Measurements from ENCODE around the gene PRR20G.
"Not testable (repeated sequence)": the region's sequence is repeated elsewhere in the genome, so short reads cannot be mapped to it uniquely, and the experiment has no call there.

The PRR20G gene

GRCh38 chr3:127296959-127297358, 9.1 kb upstream of the PRR20G start:
- DNase-seq = no peak

DNA sequence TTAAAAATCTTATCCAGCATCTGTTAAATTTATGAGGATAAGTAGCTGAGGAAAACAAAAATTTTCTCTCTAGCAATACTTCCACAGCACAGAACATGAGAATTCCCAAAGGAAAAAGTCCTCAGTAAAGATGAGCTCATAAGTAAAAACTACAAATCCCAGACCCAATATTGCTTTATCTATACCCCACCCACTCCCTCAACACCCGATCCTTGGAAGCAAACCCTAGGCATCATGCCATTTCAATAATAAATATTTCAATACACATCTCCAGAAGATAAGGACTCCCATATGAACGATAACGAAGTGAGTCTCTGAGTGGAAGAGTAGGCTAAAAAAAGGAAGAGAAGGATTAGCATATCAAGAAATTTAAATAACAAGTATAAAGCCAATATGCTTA, 8.3 kb upstream of the PRR20G start:
- DNase-seq = no peak

GRCh38 chr3:127293650-127294049, 5.8 kb upstream of the PRR20G start:
- DNase-seq = not testable (repeated sequence)

GRCh38 chr3:127291611-127292010, 3.8 kb upstream of the PRR20G start:
- DNase-seq = no peak

GRCh38 chr3:127291114-127291513, 3.3 kb upstream of the PRR20G start:
- no peak for DNase-seq

DNA sequence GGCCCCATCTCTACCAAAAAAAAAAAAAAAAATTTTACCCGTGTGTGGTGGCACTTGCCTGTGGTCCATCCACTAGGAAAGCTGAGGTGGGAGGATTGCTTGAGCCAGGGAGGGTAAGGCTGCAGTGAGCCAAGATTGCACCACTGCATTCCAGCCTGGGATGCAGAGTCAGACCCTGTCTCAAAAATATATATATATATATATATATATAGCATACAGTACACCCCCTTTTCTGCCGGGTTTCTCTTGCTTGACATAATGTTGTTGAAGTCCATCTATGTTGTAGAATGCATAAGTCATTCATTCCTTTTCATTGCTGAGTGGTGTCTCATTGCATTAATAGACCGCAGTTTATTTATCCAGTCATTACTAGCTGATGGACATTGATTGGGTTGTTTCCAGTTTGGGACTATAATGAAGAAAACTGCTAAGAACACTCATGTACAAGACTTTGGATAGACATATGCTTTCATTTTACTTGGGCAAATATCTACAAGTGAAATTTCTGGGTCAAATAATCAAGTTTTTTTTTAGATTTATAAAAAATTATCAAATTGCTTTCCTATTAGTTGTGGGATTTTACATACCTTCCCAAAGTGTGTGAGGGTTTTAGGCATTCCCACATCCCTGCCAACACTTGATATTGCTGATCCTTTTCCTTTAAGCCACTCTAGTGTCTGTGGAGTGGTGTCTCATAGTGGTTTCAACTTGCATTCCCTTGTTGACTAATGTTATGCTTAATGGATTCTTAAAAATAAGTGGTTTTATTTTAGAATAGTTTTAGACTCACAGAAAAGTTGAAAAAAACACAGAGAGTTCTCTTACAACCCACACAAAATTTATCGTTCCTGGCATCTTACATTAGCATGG, 2.1 kb upstream of the PRR20G start:
- no peak for DNase-seq

- DNase-seq = no peak
Measured at GRCh38 chr3:127288921-127289705, 1.3 kb upstream of the PRR20G start.

- DNase-seq = no peak
Measured at GRCh38 chr3:127288343-127288742, 497 bp upstream of the PRR20G start.

- DNase-seq = no peak
Measured at GRCh38 chr3:127286571-127287140, 1.2 kb downstream of the PRR20G start.

- DNase-seq = no peak
Measured at GRCh38 chr3:127284258-127284657, 3.6 kb downstream of the PRR20G start.

DNA sequence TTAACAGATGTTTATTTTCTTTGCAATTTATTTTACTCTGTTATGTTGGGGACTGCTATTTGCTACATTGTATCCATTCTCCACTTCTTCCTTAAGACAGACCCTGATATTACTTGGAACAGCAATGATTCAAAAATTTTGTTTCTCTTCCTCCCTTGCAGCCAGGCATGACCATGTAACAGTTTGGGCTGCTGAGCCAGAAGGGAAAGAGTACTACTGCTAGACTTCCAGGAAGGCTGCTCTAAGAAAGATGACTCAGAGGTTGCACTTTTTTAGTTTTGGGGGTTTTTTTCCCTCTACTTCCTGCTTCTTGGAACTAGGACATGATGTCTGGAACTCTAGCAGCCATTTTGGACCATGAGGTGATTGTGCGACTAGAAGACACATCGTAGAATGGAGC, 10.3 kb downstream of the PRR20G start:
- no peak for DNase-seq

- DNase-seq = no peak
Measured at GRCh38 chr3:127276995-127277394, 10.9 kb downstream of the PRR20G start.

- DNase-seq = no peak
Measured at GRCh38 chr3:127276396-127276795, 11.4 kb downstream of the PRR20G start.

DNA sequence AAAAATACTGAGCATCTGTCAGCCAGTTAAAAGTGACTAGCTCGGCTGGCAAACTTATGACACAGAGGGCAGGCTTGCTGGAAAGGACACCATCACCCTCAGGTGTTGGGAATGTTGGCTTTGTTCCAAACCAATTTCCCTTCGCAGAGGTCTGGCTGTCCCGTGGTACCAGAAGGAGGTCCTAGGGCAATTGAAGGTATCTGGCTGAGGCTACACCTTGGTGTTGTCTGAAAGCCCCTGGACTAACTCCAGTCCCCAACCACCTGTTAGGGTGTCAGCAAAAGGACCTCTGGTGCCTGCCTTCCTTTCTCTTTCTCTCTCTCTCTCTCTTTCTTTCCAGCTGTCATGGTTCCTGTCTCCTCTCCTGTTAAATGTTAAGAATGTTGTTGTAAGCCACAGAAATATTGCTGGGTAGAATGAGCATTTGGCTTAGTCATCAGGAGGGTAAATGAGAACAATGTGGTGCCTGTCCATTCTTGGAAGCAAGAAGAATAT, 12.5 kb downstream of the PRR20G start:
- no peak for DNase-seq

DNA sequence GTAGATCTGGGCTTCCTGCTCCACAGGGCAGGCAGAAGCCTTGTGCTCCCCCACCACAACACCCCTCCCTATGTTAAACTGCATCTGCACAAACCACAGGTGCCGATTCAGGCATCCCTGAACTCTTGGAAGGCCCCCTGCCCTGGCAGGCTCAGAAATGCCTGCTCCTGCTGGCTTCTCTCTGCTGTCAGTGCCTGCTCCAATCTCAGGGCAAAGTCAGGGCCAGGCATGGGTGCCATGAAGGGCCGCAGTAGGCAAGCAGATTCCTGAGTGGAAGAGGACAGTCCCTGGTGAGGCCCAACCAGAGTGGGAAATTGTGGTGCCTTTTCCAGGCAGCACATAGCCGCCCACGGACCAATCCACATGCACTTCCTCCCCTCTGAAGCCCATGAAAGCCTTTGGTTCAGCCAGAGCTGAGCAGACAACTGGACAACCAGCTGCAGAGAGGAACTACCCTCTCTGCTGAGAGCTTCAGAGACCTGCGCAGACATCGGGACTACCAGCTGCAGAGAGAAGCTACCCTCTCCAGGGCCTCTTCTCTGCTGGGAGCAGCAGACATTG, 13.6 kb downstream of the PRR20G start:
- DNase-seq = no peak

DNA sequence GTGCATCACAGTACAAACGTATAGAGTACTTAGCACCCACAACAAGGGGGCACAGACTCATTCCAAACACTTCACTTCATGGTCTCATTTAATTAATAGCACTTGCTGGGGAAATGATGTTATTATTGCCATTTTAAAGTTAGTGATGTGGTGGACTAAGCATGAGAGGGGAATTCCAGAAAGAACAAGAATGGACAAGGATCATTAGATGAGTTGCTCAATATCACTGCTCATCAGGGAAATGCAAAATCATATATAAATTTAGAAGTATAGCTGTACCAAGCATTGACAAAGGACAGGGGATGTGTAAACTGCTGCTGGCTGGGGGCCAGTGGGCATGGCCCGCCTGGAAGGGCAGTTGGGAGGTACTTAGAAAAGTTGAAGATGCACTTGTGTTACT, 14.6 kb downstream of the PRR20G start:
- DNase-seq = no peak

DNA sequence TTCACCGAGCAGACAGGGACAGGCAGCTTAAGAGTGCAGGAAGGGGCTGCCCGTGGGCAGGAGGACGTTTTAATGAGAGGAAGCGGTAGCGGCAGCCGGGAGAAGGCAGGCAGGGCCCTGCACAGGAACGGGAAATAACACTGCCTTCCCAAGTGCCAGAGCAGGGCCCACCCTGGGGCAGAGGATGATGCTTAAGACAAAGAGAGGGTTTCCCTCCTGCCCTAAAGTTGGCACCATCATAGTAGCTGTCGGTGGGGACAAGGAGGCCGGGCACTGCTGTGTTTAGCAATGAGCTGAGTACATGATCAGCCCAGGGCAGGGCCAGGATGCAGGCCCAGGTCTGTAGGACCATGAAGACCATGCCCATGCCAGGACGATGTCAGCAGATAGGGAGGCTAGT, 21.7 kb downstream of the PRR20G start:
- no peak for DNase-seq

DNA sequence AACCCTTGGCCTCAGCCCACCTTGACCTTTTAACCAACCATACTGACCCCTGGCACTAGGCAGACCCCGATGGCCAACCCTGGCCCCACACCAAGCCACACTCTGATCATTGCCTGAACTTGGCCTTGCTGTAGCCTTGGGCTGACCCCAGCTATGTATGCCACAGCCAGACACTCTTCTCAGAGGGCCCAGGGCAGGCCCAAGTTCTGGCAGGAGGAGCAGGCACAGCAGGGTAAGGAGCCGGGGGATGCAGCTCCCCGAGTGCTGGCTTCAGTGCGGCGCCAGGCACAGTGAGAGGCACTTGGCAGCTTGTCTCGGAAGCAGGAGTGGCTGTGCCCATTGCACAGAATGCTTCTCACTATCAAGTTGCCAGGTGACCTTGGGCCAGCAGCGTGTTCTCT, 22.3 kb downstream of the PRR20G start:
- no peak for DNase-seq

DNA sequence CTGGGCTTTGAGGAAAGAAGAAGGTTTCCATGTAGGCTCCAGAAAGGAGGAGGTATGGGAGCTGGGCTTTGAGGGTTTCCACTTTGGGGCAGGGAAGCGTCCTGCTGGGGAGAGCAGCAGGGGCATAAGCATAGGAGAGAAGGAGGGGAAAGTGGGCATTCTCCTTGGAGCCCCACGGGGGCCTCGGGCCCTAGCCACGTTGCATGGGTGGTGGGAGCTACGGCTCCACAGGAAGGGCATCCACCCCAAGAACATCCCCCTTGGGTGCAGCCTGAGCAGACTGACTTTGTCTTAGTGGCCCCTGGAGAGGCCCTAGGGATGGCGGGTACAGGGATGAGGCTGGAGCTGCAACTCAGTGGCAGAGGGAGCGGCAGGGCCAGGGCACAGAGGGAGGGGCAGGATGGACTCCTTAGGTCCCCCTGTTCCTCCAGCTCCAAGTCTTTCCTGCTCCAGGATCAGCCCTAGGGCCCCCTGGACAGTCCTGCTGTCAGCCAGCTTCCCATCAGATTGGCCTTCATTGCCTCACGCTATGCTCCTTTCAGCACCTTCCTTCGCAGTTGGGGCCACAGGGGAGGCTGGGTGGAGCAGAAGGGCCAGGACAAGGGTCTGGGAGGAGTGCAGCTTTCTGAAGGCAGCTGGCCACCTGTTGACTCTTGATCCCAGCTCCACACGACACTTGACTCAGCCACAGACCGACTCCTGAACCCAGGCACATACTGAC, 22.9 kb downstream of the PRR20G start:
- no peak for DNase-seq

- no peak for DNase-seq
Measured at GRCh38 chr3:127264292-127264691, 23.6 kb downstream of the PRR20G start.

DNA sequence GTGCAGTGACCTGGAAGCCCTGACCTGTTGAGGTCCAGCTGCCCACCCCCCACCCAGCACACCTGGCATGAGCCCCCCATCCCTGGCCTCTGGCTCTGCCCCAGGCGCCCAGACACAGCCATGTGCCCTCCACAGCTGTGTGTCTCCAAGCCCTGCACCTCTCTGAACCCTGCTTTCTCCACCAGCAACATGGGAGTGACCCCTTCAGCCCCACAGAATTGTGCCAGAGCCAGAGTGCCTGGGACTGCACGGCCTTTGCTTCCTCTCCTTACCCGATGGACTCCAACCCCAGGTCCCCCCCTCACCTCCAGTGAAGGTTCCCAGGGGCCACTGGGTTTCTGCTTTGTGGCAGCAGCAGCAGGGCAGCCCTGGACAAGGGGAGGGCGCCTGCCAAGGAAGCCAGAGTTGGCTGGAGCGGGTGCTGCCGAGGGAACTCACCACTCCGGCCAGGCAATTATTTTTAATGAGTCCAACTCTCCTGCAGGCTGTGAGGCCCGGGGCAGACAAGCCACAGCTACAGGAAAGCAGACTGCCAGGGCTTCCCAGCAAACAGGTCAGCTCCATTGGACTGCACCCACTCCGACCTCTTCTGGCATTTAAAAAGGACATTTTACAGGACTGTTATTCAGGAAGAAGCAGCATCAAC, 24.1 kb downstream of the PRR20G start:
- DNase-seq = no peak

DNA sequence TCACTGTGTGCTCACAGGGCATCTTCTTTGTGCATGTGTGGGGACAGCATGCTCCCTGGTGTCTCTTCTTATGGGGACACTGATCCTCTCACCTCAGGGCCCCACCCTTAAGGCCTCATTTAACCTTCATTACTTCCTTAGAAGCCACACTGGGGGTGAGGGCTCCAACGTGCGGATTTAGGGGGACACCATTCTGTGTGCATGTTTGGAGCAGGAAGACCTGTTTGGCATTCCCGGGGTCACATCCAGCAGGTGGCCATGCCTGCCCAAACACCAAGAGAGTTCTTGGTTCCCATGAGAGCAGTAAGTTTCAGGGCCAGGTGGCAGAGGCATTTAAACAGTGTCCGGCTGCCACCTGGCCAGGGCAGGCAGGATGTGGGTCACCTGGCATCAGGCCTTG, 24.8 kb downstream of the PRR20G start:
- no peak for DNase-seq

All from NCI-H510A (cell line).